T-cell (primary cell): ENCODE data around the gene LRRC75A. TPM values are rescaled to one million over a fixed set of nuclear protein-coding genes. Genes with fewer than 3 reads are reported as not detected.

ENCODE experiments used
- ATAC-seq, 4 experiments: fragments of 200-7000 bp in 3 of 4; fragments of 150-1000 bp in 1 of 4; cut with Tn5 transposase; replicated peaks in 1 of 4; 1 replicate in 3 of 4; 2 replicates in 1 of 4; pipeline ENCODE4 v1.10.0; 2021; ENCODE audit warnings: moderate library complexity in 3 of 4, mild to moderate bottlenecking in 2 of 4, moderate number of reproducible peaks in 1 of 4
- CTCF ChIA-PET, 2 donors: fragments of 300-600 bp; sonication (Branson Sonifier 250); formaldehyde crosslinking; loops; one replicate each; lab custom pipeline; 2022; ENCODE audit warnings: antibody characterized with exemption in 2 of 2; lab: Charles Lee
- POLR2A ChIA-PET, 2 donors: fragments of 300-600 bp; sonication (Branson Sonifier 250); formaldehyde crosslinking; loops; one replicate each; lab custom pipeline; 2022; ENCODE audit warnings: antibody characterized with exemption in 2 of 2; lab: Charles Lee
- DNase-seq, 35 experiments: peaks; one replicate each; pipeline versions ENCODE4 v3.0.0 to v3.0.0-alpha.2; 2013 to 2023
- H3K27ac ChIP-seq: one replicate; pipeline ENCODE4 v1.5.1; 2013; ENCODE audit warnings: low read length
- H3K27me3 ChIP-seq, 2 experiments: replicated peaks in 1 of 2; 1 replicate in 1 of 2; 2 replicates in 1 of 2; pipeline versions ENCODE4 v1.6.1 to v1.7.0; 2013; ENCODE audit warnings: low read length in 1 of 2, mixed read lengths in 1 of 2; ENCODE audit not compliant: control insufficient read depth in 2 of 2, insufficient read depth in 2 of 2; ENCODE audit errors: extremely low read depth in 1 of 2
- H3K36me3 ChIP-seq, 2 donors: 1 replicate in 1 of 2; 2 replicates in 1 of 2; pipeline versions ENCODE4 v1.6.1 to v1.7.0; 2013; ENCODE audit warnings: low read length in 1 of 2; ENCODE audit not compliant: control insufficient read depth in 2 of 2, insufficient read depth in 1 of 2; ENCODE audit errors: extremely low read depth in 1 of 2
- H3K4me1 ChIP-seq, 2 experiments: 1 replicate in 1 of 2; 2 replicates in 1 of 2; pipeline versions ENCODE4 v1.6.1 to v1.7.0; 2013; ENCODE audit warnings: low read length in 2 of 2, mixed read lengths in 1 of 2; ENCODE audit not compliant: insufficient read depth in 2 of 2, control insufficient read depth in 1 of 2; ENCODE audit errors: extremely low read depth in 1 of 2
- H3K4me3 ChIP-seq, 2 donors: 1 replicate in 1 of 2; 2 replicates in 1 of 2; pipeline versions ENCODE4 v1.5.1 to v1.7.0; 2013; ENCODE audit warnings: mild to moderate bottlenecking in 2 of 2, low read length in 1 of 2, moderate library complexity in 1 of 2; ENCODE audit not compliant: control insufficient read depth in 1 of 2; ENCODE audit errors: extremely low read depth in 1 of 2
- H3K9me3 ChIP-seq: 2 replicates; pipeline ENCODE4 v1.7.0; 2013
- H3K27ac Mint-ChIP-seq, 2 donors: one replicate each; pipeline ENCODE4 v1.8.0; 2020 to 2021; ENCODE audit warnings: mild to moderate bottlenecking in 2 of 2, mixed read lengths in 2 of 2
- H3K27me3 Mint-ChIP-seq, 2 donors: one replicate each; pipeline ENCODE4 v1.8.0; 2021 to 2022; ENCODE audit warnings: mixed read lengths in 2 of 2
- H3K36me3 Mint-ChIP-seq: one replicate; pipeline ENCODE4 v1.8.0; 2021; ENCODE audit warnings: mixed read lengths
- H3K4me1 Mint-ChIP-seq, 3 donors: one replicate each; pipeline ENCODE4 v1.8.0; 2020 to 2022; ENCODE audit warnings: mixed read lengths in 3 of 3, mild to moderate bottlenecking in 1 of 3
- H3K4me3 Mint-ChIP-seq, 3 donors: one replicate each; pipeline ENCODE4 v1.8.0; 2020 to 2022; ENCODE audit warnings: mild to moderate bottlenecking in 3 of 3, mixed read lengths in 3 of 3, moderate library complexity in 3 of 3
- H3K9me3 Mint-ChIP-seq, 3 donors: one replicate each; pipeline ENCODE4 v1.8.0; 2020 to 2022; ENCODE audit warnings: mixed read lengths in 3 of 3
- WGBS: methylation state at CpG from one replicate; pipeline ENCODE4 v1.1.5; 2013; ENCODE audit warnings: missing lambda C conversion rate; ENCODE audit not compliant: insufficient coverage; 5-methylcytosine and 5-hydroxymethylcytosine counted together
- total RNA-seq, 35 experiments: library from RNA in 6 of 35; stranded (reverse) in 6 of 35; fragments of 120-200 nt in 1 of 35; gene quantifications; one replicate each; pipeline versions ENCODE4 v1.2.1 to v1.2.4 and lab custom pipeline; 2013 to 2026

The LRRC75A gene
- total RNA-seq, 5 donors from 2014 or later (not counting 1 experiment from before 2014, with no cell fraction given), result 3.5 to 7.8 (median 5.4) TPM

GRCh38 chr17:16491131-16491702 is 776 bp downstream of the LRRC75A start:
- H3K4me3 Mint-ChIP-seq, result peak overlapping the region; percentile 69 to 77 (median 72)
- H3K4me1 Mint-ChIP-seq, result peaks cover 14 to 24% (median 15%) of the 10 kb centered on the region in 3 donors
- DNase-seq, result peak in 16 of 35 experiments; percentile 3 to 32 (median 9)
- no peaks in the 10 kb centered on the region for H3K9me3 Mint-ChIP-seq
- POLR2A ChIA-PET, result no interaction called here
- Histone ChIP-seq H3K9me3 (no peaks in the 10 kb centered on the region), H3K27ac (no peak overlapping the region), H3K4me3 (peak overlapping the region; percentile 42 to 67), H3K36me3 (no peaks in the 10 kb centered on the region), H3K4me1 (peaks cover 0 to 16% of the 10 kb centered on the region in 2 experiments), H3K27me3 (peaks cover 0 to 14% of the 10 kb centered on the region in 2 experiments)
- no peaks in the 10 kb centered on the region for H3K36me3 Mint-ChIP-seq
- CTCF ChIA-PET, result no interaction called here
- H3K27ac Mint-ChIP-seq, result no peak overlapping the region
- no peaks in the 10 kb centered on the region for H3K27me3 Mint-ChIP-seq
- 14% methylated on average over 25 of the region's 28 CpGs for WGBS
- ATAC-seq, result peak; percentile 27 to 58 (median 44)

- H3K27me3 ChIP-seq, result peaks cover 0 to 14% of the 10 kb centered on the region in 2 experiments
- no peak overlapping the region for H3K4me3 ChIP-seq
- H3K36me3 ChIP-seq, result no peaks in the 10 kb centered on the region
- Mint-ChIP-seq H3K36me3 (no peaks in the 10 kb centered on the region), H3K4me1 (peaks cover 14 to 24% (median 15%) of the 10 kb centered on the region in 3 donors), H3K9me3 (no peaks in the 10 kb centered on the region), H3K27ac (no peak overlapping the region), H3K27me3 (no peaks in the 10 kb centered on the region), H3K4me3 (no peak overlapping the region)
- CTCF ChIA-PET, result no interaction called here
- peaks cover 0 to 16% of the 10 kb centered on the region in 2 experiments for H3K4me1 ChIP-seq
- DNase-seq (no peak), ATAC-seq (no peak)
- POLR2A ChIA-PET, result no interaction called here
- 100% methylated on average over 1 of the region's 3 CpGs for WGBS
- no peaks in the 10 kb centered on the region for H3K9me3 ChIP-seq
- no peak overlapping the region for H3K27ac ChIP-seq
These were observed 2.6 kb downstream of the LRRC75A start for GRCh38 chr17:16489431-16489830.

GRCh38 chr17:16488968-16489337 is 3.0 kb downstream of the LRRC75A start:
- CTCF ChIA-PET, result no interaction called here
- Histone ChIP-seq H3K36me3 (no peaks in the 10 kb centered on the region), H3K27me3 (peaks cover 0 to 14% of the 10 kb centered on the region in 2 experiments), H3K9me3 (no peaks in the 10 kb centered on the region), H3K27ac (no peak overlapping the region), H3K4me3 (no peak overlapping the region), H3K4me1 (peaks cover 0 to 16% of the 10 kb centered on the region in 2 experiments)
- no peaks in the 10 kb centered on the region for H3K9me3 Mint-ChIP-seq
- H3K4me3 Mint-ChIP-seq, result no peak overlapping the region
- H3K4me1 Mint-ChIP-seq, result peaks cover 14 to 24% (median 15%) of the 10 kb centered on the region in 3 donors
- DNase-seq, result no peak
- no peak for ATAC-seq
- H3K27ac Mint-ChIP-seq, result no peak overlapping the region
- no peaks in the 10 kb centered on the region for H3K27me3 Mint-ChIP-seq
- no peaks in the 10 kb centered on the region for H3K36me3 Mint-ChIP-seq
- 100% methylated on average over 1 of the region's 4 CpGs for WGBS
- POLR2A ChIA-PET, result no interaction called here

- Histone ChIP-seq H3K4me1 (peaks cover 0 to 16% of the 10 kb centered on the region in 2 experiments), H3K36me3 (no peaks in the 10 kb centered on the region), H3K27ac (no peak overlapping the region), H3K9me3 (no peaks in the 10 kb centered on the region), H3K27me3 (peaks cover 0 to 14% of the 10 kb centered on the region in 2 experiments), H3K4me3 (no peak overlapping the region)
- no peak for ATAC-seq
- H3K4me1 Mint-ChIP-seq, result peaks cover 14 to 24% (median 15%) of the 10 kb centered on the region in 3 donors
- no peak overlapping the region for H3K27ac Mint-ChIP-seq
- H3K4me3 Mint-ChIP-seq, result no peak overlapping the region
- ChIA-PET POLR2A (no interaction called here), CTCF (interaction anchor here in 1 of 2 donors (0.5 kb wide), 1 partner anchor 14 kb away, joined by 5 read pairs; no protein-coding TSS in a partner anchor)
- no peaks in the 10 kb centered on the region for H3K27me3 Mint-ChIP-seq
- no peak for DNase-seq
- 90% methylated on average over 5 of the region's 8 CpGs for WGBS
- no peaks in the 10 kb centered on the region for H3K9me3 Mint-ChIP-seq
- no peaks in the 10 kb centered on the region for H3K36me3 Mint-ChIP-seq
These were observed 3.6 kb downstream of the LRRC75A start for GRCh38 chr17:16488186-16488967.

- H3K27ac ChIP-seq, result no peak overlapping the region
- H3K36me3 Mint-ChIP-seq, result no peaks in the 10 kb centered on the region
- no peaks in the 10 kb centered on the region for H3K9me3 Mint-ChIP-seq
- H3K27me3 Mint-ChIP-seq, result no peaks in the 10 kb centered on the region
- WGBS, result 86% methylated on average over 20 of the region's 24 CpGs
- peaks cover 0 to 11% of the 10 kb centered on the region in 2 experiments for H3K4me1 ChIP-seq
- ATAC-seq (no peak), DNase-seq (no peak)
- peaks cover 0 to 12% of the 10 kb centered on the region in 2 experiments for H3K27me3 ChIP-seq
- POLR2A ChIA-PET, result no interaction called here
- H3K36me3 ChIP-seq, result no peaks in the 10 kb centered on the region
- H3K4me3 Mint-ChIP-seq, result no peak overlapping the region
- CTCF ChIA-PET, result interaction anchor here in 1 of 2 donors (0.5 kb wide), 1 partner anchor 437 kb away, joined by 5 read pairs; no protein-coding TSS in a partner anchor
- no peak overlapping the region for H3K4me3 ChIP-seq
- no peaks in the 10 kb centered on the region for H3K9me3 ChIP-seq
- H3K27ac Mint-ChIP-seq, result no peak overlapping the region
- H3K4me1 Mint-ChIP-seq, result peaks cover 12 to 19% (median 13%) of the 10 kb centered on the region in 3 donors
These were observed 5.4 kb downstream of the LRRC75A start for GRCh38 chr17:16486373-16487250.
